TTC549 (cell line): ENCODE data around the gene XPC.
"Not testable (repeated sequence)": the region's sequence is repeated elsewhere in the genome, so short reads cannot be mapped to it uniquely, and the experiment has no call there.

Source experiments
- FAIRE-seq: peaks from 2 replicates; lab custom pipeline; 2012; peaks lifted over from hg19 to GRCh38; lab: Jason Lieb, UNC

Gene XPC

DNA sequence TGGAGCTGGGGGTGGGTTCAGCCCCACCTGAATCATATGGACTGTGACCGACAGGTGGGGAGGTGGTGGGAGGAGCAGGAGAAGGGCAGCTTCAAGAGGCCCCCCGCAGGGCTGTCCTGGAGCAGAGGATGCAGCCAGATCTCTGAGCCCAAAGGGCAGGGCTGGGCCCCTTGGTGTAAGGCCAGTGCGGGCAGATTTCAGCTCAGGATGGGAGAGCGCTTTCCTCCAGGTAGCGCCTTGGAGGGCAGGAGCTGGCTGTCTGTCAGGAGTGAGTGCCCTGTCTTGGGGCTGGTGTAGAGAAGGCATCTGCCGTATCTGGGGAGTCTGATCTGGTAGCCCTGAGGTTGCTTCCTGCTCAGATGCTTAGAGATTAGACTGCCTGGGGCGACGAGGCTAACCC is 46.3 kb downstream of the XPC start:
- FAIRE-seq = no peak

DNA sequence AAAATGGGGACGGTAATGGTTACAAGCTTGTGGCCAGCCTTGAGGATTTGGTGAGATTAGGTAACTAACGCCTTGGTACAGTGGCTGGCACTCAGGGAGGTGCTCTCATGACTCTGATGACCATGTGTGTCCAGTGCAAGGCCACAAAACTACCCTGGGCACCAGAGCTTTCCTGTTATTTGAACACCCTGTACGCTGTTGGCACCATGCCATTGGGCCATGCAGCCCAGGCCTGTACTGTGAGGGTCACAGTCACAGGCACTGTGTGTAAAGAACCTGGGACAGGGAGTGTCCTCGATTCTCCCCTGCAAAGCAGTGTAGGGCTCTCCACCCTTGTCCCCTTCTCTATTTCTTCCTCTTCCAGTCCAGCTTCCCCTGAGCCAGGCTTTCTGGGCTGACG is 47.3 kb downstream of the XPC start:
- no peak for FAIRE-seq

DNA sequence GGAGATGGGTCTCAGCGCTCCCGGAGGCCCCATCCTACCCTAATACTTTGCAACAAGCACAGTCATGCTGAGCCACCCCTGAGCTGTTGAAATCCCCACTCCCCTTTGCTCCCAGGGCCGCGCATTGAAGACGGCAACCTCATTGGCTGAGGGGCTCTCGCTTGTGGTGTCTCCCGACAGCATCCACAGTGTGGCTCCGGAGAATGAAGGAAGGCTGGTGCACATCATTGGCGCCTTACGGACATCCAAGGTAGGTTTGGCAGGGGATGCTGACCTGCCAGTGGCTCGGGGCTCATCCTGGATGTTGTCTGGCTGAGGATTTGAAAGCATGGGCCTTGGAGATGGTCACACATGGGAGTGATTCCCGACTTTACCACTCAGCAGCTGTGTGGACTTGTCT is 47.7 kb downstream of the XPC start:
- no peak for FAIRE-seq

DNA sequence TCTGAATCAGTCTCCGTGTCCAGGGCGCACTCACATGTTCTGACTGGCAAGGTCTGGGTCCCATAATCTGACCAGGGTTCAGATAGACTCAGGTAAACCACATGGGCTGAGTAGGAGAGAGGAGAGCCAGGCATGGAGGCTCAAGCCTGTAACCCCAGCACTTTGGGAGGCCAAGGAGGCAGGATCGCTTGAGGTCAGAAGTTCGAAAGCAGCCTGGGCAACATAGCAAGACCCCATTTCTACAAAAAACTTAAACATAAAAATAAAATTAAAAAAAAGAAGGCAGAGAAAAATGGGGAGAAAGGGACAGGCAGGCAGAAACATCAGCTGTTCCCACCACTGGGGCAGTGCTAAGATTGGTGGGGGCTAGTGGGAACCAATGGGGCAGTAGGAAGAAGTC is 48.2 kb downstream of the XPC start:
- FAIRE-seq = no peak

DNA sequence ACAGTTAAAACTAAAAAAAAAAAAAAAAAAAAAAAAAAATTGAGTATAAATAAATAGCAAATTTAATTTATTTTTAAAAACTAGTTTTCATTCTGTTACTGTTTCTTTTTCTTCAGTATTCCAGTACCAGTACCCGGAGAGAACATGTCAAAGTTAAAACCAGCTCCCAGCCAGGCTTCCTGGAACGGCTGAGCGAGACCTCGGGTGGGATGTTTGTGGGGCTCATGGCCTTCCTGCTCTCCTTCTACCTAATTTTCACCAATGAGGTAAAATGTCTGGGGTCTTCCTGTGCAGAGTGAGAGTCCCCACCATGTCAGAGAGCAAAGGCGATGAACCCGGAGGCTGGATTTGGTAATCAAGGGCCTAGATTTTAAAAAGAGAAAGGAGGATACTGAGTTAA is 49.1 kb downstream of the XPC start:
- no peak for FAIRE-seq

DNA sequence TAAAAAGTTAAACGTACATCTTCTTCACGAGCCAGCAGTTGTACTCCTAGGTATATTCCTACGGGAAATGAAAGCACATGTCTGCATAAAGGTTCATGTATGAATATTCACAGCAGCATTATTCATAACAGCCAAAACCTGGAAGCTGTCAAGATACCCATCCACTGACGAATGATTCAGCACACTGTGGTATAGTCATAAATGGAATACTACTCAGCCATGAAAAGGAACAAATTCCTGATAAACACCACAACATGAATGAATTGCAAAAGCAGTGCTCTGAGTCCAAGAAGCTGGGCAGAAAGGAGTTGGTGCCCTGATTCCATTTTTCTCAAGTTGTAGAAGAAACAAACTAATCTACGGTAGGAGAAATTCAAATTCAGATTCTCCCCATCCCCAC is 49.7 kb downstream of the XPC start:
- FAIRE-seq = no peak

DNA sequence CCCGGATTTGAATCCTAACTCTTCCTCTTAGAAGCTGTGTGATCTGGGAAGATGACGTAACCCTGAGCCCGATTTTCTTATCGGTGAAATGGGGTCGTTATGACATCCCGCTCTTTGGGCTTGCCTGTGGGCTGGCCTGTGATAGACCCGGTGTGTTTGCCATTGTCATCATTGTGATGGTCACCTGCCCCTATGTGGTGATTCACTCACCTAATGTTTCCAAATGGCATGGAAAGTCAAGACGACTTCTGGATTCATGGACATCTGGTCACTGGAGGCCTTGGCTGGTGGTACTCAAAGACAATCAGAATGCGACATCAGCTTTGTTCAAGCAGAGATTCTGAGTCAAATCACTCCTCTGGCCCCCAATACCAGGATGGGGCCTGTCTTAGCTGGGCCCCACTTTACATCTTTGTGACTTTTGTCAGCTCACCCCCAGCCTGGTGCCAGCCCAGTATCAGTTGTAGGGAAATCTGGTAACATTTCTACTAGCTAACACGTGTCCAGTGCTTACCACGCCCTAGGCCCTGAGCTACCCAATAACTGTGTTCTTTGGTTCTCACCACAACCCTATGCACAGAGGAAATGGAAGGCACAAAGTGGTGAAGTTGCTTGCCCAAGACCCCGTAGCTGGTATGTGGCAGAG is 50.8 kb downstream of the XPC start:
- FAIRE-seq = no peak

DNA sequence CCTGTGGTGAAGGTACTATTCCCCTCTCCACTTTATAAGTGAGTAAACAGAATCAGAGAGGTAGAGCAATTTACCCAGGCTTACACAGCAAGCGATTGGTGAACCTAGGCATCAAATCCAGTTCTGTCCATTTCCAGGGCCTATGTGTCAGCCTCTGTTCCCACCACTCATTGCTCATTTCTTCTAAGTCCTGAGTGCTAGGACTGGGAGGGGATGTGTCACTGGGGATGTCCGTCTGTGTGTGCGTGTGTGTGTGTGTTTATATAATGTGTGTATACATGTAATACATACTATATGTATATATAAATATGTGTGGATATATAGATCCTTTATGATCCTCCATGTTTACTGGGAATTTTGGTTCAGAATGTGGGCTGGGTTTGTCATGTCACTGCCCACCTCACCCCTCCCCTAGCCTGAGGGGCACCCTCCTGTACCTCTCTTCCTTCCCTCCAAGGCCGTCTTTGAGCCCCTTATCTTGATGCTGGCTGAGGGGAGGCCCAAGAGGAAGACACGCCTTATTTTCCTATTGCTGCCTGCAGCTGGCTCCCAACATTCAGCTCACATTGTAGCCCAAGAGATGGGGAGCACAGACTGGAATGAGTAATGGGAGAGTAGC is 51.4 kb downstream of the XPC start:
- no peak for FAIRE-seq

DNA sequence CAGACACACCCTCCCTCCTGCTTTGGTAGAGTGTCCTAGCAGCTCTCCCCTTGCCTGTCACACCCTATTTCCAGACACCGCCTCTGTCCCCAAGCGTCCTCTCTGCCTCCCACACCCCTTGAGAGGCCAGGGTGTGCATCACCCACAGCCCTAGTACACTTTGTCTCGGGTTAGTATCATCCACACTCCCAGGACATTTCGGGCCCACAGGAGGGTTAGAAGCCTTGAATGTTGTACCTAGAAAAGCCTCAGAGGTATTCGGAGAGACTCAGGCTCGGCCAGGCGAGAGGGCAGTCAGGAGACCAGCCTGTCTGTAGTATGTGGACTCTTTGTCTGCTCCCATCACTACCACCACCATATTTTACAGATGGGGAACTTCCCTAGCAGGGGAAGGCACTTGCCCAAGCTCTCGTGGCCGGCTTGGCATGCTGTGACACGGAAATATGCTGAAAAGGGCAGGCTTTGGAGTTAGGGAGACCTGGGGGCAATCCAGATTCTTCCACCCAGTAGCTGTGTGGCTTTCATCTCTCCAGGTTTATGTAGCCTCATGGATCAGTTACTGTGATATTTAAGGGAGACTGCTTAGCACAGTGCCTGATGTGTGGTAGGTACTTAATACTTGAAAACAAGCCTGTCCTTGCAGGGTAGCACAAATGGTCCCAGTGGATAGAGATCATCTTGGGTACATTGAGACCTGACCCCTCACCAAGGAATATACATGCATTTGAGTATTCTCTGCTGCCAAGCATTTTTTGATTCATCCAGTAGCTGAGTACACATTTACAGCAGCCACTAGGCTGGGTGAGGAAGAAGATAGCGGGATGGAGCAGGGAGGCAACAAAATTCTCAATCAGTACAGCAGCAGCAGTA is 52.1 kb downstream of the XPC start:
- FAIRE-seq = no peak

DNA sequence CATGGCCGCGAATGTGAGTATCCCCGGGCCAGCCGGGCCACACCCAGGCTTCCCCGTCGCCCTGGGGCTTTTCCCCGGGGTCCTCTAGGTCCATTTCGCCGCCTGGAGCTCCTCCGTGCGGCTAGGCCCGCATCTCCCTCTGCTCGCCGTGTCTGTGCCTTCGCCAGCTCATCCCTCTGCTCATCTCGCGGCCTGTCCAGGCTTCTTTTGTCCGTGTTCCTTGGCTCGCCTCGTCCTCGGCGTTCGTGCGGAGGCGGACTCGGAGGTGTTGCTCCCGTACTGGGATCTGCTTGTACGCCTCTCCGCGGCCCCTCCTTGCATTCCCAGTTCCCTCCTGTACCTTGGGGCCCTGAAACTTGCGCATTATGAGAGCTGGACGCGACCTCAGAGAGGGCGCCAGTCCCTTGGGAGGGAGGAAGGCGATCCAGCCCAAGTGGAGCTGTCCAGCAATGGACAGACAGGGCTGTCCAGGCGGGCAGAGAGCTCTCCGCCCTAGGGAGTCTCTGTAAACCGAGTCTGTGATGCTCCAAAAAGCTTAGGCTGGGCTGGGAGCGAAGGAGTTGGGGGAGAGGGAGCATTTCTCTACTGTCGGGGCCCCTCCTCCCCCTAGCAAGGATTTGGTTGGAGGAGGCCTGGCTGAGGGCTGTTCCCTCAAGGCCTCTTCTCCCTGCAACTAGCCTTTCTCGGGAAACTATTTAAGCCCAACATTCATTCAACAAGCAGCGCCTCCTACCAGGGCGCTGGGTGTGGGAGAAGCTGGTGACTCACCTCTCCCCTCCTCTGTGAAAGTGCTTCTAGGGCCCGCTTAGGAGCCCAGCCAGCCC is 53.0 kb downstream of the XPC start:
- no peak for FAIRE-seq

DNA sequence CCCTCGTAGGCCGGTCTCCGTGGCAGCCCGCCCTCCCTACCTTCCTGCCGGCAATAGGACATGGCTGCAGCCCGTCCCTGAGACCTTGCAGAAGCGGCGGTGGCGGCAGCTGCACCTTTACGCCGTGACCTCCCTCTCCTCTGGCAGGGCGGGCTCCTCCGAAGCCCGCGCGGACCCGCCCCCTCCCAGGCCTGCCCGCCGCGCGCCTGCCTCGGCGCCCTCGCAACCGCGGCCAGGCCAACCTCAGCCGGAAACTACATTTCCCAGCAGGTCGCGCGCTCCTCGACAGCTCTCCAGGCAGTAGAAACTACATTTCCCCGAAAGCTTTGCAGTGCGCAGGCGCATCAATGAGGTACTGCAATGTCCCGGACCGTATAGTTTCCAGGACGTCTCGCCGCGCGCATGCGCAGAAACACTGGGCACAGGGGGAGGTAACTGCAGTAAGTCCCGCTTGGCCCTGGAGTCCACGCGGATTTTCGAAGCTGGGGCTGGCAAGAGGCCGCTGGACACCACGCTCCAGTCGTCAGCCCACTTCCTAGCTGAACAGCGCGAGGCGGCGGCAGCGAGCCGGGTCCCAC is 53.7 kb downstream of the XPC start, which contains the start of the genes CHCHD4 and TMEM43:
Gene CHCHD4 (minus strand): TSS at position 256 of the 578 bp plus-strand sequence. CDS start 194 bp downstream, at position 62.
Gene TMEM43 (plus strand): TSS at position 438 of the 578 bp plus-strand sequence. CDS start 142 bp downstream, outside the sequence.
- no peak for FAIRE-seq

DNA sequence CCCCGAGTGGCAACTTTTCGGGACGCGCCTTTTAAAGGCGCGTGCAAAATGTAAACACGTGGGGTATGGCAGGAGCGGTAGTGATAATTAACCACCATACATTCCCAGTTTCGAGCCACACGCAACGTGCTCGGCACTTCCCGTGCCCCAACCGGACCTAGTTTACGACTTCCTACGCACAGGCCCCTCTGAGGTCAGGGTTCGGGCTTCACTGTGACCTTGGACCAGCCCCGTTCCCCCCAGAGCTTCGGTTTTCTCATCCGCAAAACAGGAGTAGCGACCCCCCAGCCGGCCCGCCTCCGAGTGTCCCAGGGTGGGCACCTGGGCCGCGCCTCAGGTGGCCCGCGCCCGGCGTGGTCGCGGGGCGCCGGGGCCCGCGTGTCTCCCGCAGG is 54.2 kb downstream of the XPC start:
- no peak for FAIRE-seq

DNA sequence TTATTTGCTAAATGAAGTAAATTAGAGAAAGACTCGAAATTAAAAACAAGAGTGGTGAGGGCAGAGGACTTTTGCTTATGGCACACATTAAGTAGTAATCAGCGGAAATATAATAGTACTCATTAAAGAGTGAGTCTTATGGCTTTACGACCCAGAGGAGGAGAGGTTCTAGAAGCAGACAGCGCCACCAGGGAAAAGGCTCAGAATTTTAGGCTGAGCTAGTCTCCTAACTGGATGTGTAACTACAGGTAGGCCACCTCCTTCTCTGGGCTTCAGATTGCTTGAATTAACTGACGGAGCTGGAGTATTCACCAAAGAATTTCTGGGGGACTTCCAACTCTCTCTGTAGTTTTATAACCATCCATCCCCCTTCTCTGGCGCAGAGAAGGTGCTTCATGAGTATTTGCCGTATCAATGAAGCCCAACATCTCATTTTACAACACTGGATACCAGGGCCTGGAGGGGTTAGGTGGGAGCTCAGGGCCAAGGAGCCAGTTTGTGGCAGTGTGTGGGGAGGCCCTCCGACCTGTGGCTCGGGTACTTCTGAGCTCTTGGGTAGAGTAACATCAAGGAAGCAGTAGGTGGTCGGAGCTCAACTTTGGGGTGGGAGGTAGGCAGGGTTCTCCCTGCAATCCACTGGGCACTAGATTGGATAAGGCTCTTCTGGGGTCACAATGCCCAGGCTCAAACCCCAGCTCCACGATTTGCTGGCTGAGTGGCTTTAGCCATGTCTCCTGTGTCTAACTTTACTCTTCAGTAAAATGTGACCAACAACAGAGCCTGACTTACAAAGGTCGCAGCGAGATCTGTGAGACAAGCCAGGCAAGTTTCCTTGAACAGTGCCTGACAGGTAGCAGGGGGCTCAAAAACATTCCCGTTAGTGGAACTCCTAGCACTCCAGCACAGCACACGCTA is 54.8 kb downstream of the XPC start:
- no peak for FAIRE-seq

DNA sequence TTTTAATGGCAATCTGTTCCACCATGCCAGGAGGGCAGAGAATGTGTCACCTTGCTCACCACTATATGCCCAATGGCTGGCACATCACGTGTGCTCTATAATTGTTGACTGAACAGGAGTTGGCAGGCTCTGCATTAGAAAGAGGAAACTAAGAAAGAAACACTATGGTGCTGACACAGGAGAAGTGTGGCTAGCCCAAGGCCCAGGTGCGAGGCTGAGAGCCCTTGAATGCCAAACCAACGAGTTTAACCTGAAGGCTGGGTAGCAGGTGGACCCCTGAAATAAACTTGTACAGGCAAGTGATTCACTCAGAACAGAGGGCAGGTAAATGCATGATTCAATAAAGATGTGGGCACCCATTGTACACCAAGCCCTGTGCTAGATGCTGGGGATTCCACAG is 56.1 kb downstream of the XPC start:
- FAIRE-seq = no peak

DNA sequence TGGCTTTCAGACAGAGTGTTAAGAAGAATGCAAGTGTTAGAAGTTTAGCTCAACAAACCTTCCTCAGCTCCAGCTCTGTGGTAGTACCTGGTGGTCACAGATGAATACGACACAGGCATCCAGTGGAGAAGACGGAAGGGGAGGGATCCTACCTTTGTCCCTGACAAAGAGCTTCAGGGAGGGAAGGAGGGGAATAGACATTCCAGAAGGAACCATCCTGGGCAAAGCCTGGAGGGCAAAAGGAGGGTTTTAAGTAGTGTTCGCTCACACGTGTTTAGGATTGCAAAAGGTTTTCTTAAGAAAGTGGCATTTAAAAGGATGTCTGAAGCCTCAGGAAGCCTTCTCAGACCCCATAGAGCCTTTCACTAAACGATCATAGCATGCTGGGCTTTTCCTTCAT is 56.5 kb downstream of the XPC start:
- no peak for FAIRE-seq

DNA sequence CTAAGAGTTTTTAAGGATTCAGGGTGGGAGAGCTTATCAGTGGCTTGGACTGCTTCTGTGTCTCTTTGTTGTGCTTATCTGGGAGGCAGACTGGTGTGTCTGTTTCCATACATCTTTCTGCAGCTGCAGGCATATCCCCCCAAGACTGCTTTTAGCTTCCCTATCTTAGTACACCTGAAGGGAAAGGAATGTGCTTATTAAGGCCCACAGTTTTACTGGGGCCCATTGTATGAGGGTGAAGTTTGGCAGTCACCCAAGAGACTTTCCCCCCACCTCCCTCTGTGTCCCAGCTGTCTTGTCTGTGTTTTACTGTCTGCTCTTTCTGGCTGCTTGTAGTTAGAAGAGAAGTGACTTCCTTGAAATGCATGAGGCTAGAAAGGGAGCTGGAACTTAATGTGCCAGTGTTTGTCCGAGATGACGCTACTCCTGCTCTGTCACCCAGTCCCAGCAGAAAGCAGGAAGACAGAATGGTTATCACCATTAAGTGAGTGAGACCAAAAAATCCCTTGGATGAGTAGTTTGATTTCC is 57.4 kb downstream of the XPC start:
- not testable (repeated sequence) for FAIRE-seq

DNA sequence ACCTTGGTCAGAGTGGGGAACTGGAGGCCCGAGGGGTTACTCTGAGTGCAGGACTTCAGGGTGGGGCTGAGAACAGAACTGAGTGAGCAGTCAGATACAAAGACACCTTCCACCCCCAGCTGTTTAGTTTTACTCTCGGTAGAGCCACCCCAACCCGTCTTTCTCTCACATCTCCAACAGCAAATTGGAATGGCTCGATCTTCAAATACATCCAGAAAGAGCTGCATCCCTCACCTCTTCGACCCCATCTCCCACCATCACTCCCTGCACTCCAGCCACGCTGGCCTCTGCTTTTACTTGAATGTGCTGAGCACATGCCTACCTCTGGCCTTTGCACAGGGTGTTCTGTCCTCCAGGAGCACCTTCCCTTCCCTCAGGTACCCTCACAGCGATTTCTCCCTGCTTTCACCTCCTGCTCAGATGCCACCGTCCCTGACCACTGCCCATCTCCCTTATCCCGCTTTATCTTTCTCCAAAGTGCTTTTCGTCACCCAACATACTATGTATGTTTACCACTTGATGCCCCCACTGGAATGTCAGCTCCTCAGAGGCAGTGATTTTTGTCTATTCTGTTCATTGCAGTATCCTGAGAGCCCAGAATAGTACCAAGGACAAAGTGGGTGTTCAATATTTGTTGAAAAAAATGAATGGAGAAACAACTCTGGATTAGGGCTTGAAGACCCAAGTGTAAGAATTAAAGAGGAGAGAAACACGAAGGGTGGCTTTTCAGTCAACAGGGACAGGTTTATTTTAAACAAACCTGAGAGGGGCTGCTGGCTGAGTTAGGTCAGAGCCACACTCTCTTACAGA is 58.1 kb downstream of the XPC start:
- FAIRE-seq = no peak

DNA sequence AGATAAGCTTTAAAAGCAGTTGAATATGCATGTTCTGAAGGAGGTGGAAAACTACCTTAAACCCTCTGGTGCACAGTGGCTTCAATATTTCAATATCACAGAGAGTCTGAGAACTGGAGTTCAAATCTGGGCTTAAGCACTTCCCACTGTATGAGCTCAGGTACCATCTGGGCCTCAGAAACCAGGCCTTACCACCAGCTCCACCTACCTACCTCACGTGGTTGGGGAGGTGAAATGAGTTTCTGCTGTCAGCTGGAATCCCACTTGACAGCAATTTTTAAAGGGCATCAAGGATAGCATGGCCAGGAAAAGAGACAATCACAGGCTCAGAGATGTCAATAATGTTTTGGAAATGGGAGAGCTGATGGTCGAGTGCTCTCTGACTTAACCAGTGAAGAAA is 58.8 kb downstream of the XPC start:
- FAIRE-seq = no peak
